BLaER1 (cell line): ENCODE measurements around the gene C19orf67.

Source experiments
- H3K27ac ChIP-seq: shearing (Covaris generic); formaldehyde crosslinking; 2 replicates; pipeline ENCODE4 v1.8.1; 2022
- H3K27me3 ChIP-seq: shearing (Covaris generic); formaldehyde crosslinking; 2 replicates; pipeline ENCODE4 v1.8.1; 2022
- H3K36me3 ChIP-seq: shearing (Covaris generic); formaldehyde crosslinking; 2 replicates; pipeline ENCODE4 v1.8.1; 2022
- H3K4me1 ChIP-seq: shearing (Covaris generic); formaldehyde crosslinking; 2 replicates; pipeline ENCODE4 v1.8.1; 2022
- H3K4me2 ChIP-seq: shearing (Covaris generic); formaldehyde crosslinking; 2 replicates; pipeline ENCODE4 v1.8.1; 2022
- H3K4me3 ChIP-seq: shearing (Covaris generic); formaldehyde crosslinking; 2 replicates; pipeline ENCODE4 v1.8.1; 2022
- H3K9ac ChIP-seq: shearing (Covaris generic); formaldehyde crosslinking; 2 replicates; pipeline ENCODE4 v1.8.1; 2022
- H3K9me3 ChIP-seq: shearing (Covaris generic); formaldehyde crosslinking; 2 replicates; pipeline ENCODE4 v1.8.1; 2022
- H4K20me1 ChIP-seq: shearing (Covaris generic); formaldehyde crosslinking; 2 replicates; pipeline ENCODE4 v1.8.1; 2022
- Cebpa-rat ChIP-seq: shearing (Covaris generic); IDR thresholded peaks from 2 replicates; pipeline ENCODE4 v1.8.1; 2022

The C19orf67 gene

DNA sequence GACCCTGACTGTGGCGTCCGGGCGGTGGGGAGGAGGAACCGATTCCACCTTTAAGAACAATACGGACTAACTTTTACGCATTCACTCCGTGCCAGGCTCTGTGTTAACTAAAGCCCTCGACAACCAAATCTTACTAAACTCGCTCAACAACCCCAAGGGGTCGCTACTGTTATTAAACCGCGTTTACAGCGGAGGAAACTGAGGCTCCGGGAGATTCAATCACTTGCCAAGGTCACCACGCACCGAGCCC is 3.8 kb upstream of the C19orf67 start:
- peak overlapping the region; percentile 79 for H3K4me3 ChIP-seq
- peaks cover 20% of the 10 kb centered on the region for H4K20me1 ChIP-seq
- TF ChIP-seq Cebpa-rat = no peak
- H3K9me3 ChIP-seq = peaks cover 14% of the 10 kb centered on the region
- H3K36me3 ChIP-seq = peaks cover 45% of the 10 kb centered on the region
- H3K27me3 ChIP-seq = no peaks in the 10 kb centered on the region
- peak overlapping the region; percentile 92 for H3K4me2 ChIP-seq
- H3K27ac ChIP-seq = peak overlapping the region; percentile 62; the same call in 1 of the 2 replicates
- peaks cover 24% of the 10 kb centered on the region for H3K4me1 ChIP-seq
- H3K9ac ChIP-seq = peak overlapping the region; percentile 82

DNA sequence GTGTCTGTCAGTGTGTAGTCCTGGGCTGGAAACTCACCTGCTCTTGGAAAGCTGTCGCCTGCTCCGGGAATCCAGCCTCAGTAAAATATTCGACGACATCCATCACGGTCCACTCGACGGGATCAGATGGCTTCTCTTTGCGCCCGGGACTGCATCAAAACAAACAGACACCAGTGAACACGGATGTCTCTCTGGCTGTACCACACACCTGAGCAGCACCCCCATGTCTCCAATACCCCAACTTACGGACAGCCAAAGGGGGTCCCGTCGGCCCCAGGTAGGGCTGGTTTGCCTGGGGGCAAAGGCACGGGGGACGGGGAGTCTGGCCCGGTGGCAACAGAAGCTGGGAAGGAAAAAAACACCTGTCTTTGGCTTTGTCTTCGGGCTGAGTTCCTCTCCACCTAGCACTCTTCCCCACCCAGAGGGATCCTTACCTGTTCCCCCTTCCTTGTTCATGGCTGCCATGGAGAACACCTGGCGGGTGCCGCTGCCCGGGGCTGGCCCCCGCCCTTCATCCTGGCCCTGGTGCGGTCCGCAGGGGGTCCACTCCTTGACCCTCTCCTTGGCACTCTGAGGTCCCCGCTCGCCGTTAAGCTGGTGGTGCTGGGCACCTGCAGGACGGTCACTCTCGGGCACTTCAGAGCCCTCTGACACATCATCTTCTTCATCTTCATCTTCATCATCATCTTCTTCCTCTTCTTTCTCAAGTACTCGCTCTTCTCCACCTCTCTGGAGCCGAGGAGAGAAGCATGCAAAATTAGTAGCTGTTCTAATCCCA is 3.2 kb upstream of the C19orf67 start:
- Histone ChIP-seq H3K36me3 (peaks cover 45% of the 10 kb centered on the region), H3K9ac (peak overlapping the region; percentile 82), H3K4me3 (peak overlapping the region; percentile 79), H3K9me3 (peaks cover 9% of the 10 kb centered on the region), H4K20me1 (peaks cover 20% of the 10 kb centered on the region), H3K4me1 (peaks cover 24% of the 10 kb centered on the region), H3K4me2 (peak overlapping the region; percentile 92), H3K27me3 (no peaks in the 10 kb centered on the region), H3K27ac (0 out of 2 replicates have a peak overlapping the region, but pooled peaks have one; percentile 62)
- TF ChIP-seq Cebpa-rat = no peak

DNA sequence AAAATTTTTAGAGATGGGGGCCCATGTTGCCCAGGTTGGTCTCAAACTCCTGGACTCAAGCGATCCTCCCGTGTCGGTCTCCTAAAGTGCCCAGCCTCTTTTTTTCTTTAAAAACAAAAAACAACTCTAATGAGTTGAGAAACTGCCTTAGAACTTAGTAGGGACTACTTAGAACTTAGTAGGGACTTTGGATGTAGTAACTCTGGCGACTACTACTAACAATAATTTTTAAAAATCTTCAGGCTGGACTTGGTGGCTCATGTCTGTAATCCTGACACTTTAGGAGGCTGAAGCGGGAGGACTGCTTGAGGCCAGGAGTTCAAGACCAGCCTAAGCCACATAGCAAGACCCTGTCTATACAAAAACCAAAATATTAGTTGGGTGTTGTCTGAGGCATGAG is 515 bp upstream of the C19orf67 start:
- peaks cover 20% of the 10 kb centered on the region for H4K20me1 ChIP-seq
- H3K4me2 ChIP-seq = no peak overlapping the region
- H3K9ac ChIP-seq = no peak overlapping the region
- peaks cover 38% of the 10 kb centered on the region for H3K36me3 ChIP-seq
- TF ChIP-seq Cebpa-rat = no peak
- H3K27ac ChIP-seq = no peak overlapping the region
- H3K9me3 ChIP-seq = no peaks in the 10 kb centered on the region
- no peak overlapping the region for H3K4me3 ChIP-seq
- H3K4me1 ChIP-seq = peaks cover 32% of the 10 kb centered on the region
- no peaks in the 10 kb centered on the region for H3K27me3 ChIP-seq

DNA sequence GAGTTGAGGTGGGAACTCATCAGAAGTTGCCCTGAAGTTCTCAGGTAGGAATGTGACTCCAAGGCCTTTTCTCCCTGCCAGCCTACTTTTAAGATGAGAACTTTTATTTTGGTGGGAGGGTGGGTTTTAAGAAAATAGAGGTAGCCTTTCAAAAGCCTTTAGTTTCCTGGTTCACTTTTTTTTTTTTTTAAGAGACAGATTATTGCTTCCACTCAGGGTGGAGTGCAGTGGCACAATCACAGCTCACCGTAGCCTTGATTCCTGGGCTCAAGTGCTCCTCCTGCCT is 3.0 kb downstream of the C19orf67 start:
- peaks cover 39% of the 10 kb centered on the region for H3K4me1 ChIP-seq
- no peaks in the 10 kb centered on the region for H3K9me3 ChIP-seq
- peaks cover 24% of the 10 kb centered on the region for H3K36me3 ChIP-seq
- H4K20me1 ChIP-seq = no peaks in the 10 kb centered on the region
- H3K27me3 ChIP-seq = no peaks in the 10 kb centered on the region
- no peak for TF ChIP-seq Cebpa-rat
- no peak overlapping the region for H3K4me3 ChIP-seq
- H3K9ac ChIP-seq = 0 out of 2 replicates have a peak overlapping the region, but pooled peaks have one; percentile 76
- peak overlapping the region; percentile 87 for H3K4me2 ChIP-seq
- H3K27ac ChIP-seq = no peak overlapping the region

DNA sequence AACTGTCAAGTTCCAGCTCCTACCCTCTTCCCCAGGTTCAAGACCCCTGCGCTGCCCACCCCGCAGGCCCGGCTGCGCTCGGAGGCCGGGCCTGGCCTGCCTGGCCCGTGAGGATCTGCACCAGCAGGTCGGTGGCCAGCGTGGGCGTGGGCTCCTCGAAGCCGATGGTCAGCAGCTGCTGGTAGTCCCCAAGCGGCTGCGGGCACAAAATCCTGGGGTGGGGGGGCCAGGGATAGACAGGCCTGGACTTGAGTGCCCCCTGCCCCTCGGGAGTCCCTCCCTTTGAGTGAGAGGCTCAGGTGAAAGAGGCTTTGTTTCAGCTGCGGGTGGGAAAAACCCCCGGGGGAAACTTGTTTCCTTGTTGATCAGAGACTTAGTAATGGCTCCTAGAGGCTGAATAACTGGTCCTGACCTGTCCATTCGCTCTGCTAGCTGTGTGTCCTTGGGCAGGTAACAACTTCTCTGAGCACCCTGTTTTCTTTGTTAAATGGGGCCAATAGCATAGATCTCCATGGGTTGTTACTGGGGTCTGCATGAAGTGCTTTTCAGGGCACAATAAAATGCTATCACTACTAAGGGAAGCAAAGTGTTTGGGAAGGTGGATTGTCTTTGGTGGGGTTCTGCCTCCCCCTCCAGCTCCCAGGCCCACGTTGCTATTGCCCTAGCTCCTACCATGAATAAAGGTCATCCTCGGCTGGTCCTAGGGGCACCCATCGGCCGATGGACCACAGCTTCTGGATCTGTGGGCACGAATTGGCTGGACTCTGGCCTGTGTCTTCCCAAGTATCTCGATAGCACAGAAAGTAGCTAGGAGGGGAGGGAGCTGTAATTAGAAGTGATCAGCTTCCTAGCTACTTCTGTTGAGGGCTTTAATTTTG is 3.5 kb downstream of the C19orf67 start:
- Histone ChIP-seq H3K36me3 (peaks cover 18% of the 10 kb centered on the region), H3K4me1 (peaks cover 39% of the 10 kb centered on the region), H3K4me2 (peak overlapping the region; percentile 87), H3K4me3 (peak overlapping the region; percentile 79), H3K27me3 (no peaks in the 10 kb centered on the region), H3K27ac (peak overlapping the region; percentile 61; the same call in 1 of the 2 replicates), H4K20me1 (no peaks in the 10 kb centered on the region), H3K9ac (peak overlapping the region; percentile 76), H3K9me3 (no peaks in the 10 kb centered on the region)
- TF ChIP-seq Cebpa-rat = no peak

DNA sequence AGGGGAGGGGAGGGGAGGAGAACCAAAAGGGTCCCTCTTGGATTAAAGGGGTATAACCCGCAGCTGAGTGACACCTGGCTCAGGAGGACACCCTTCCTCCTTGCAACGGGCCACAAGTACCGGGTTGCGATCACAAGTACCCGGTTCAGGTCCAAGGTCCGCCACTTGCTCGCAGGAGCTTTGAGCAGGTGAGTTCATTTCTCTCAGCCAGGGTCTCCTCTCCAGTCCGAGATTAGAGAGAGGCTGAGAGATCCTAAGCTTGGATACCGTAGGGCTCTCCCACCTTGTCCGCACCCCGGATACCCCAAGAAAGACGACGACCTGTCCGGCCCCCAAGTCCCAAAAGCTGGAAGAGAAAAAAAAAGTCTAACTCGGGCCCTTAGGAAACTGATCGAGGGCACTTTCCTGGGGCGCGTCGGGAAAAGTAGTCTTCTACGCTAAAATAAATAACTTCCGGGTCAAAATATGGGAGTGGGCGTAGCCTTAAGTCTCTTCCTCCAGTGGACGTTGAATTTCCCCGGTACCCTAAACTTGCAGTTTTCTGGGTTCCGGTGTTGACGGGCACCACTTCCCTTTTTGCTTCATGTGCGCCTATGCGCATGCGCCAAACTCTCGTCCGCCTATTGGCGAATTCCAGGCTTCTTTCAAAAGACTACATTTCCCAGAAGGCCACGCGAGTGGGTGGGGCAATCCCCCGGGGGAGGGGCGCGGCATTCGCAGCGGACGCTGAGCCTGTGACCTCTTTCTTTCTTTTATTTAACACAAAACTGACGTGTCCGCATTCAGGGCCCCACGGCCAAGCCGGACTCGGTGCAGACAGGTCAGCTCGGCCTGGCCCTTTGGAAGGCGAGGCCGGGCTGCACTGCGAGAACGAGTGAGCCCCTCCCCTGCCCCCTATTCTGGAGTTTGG is 4.4 kb downstream of the C19orf67 start:
- no peak; the same call in 1 of the 2 replicates for TF ChIP-seq Cebpa-rat
- H3K4me1 ChIP-seq = peaks cover 40% of the 10 kb centered on the region

DNA sequence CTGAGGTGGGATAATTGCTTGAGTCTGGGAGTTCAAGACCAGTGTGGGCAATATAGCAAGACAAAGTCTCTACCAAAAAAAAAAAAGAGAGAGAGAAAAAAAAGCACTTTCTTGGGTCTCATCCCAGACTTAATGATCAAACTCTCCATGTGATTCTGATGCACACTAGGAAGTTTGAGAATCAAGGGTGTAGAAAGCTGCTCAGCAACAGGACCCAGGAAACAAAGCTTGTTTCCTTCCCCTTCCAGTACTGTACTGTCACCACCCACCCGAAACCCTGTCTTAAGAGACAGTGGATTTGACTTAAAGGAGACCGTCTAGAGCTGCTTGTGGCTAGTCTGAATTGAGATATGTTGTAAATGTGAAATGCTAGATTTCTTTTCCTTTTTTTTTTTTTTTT is 7.2 kb downstream of the C19orf67 start:
- no peak for TF ChIP-seq Cebpa-rat
- 0 out of 2 replicates have a peak, but pooled peaks cover 7% of the 10 kb centered on the region for H4K20me1 ChIP-seq
- H3K4me1 ChIP-seq = peaks cover 63% of the 10 kb centered on the region
- H3K4me2 ChIP-seq = peak overlapping the region; percentile 50
- H3K9ac ChIP-seq = no peak overlapping the region
- H3K9me3 ChIP-seq = no peaks in the 10 kb centered on the region
- no peaks in the 10 kb centered on the region for H3K36me3 ChIP-seq
- H3K27me3 ChIP-seq = peaks cover 17% of the 10 kb centered on the region
- H3K4me3 ChIP-seq = no peak overlapping the region
- no peak overlapping the region for H3K27ac ChIP-seq

More for the DNA sequence above, 4.4 kb downstream of the C19orf67 start:
- Histone ChIP-seq H3K9ac (peak overlapping the region; percentile 83), H3K27ac (peak overlapping the region; percentile 78), H3K36me3 (peaks cover 13% of the 10 kb centered on the region), H3K9me3 (no peaks in the 10 kb centered on the region), H3K4me2 (peak overlapping the region; percentile 92), H4K20me1 (no peaks in the 10 kb centered on the region), H3K4me3 (peak overlapping the region; percentile 79), H3K27me3 (no peaks in the 10 kb centered on the region)

DNA sequence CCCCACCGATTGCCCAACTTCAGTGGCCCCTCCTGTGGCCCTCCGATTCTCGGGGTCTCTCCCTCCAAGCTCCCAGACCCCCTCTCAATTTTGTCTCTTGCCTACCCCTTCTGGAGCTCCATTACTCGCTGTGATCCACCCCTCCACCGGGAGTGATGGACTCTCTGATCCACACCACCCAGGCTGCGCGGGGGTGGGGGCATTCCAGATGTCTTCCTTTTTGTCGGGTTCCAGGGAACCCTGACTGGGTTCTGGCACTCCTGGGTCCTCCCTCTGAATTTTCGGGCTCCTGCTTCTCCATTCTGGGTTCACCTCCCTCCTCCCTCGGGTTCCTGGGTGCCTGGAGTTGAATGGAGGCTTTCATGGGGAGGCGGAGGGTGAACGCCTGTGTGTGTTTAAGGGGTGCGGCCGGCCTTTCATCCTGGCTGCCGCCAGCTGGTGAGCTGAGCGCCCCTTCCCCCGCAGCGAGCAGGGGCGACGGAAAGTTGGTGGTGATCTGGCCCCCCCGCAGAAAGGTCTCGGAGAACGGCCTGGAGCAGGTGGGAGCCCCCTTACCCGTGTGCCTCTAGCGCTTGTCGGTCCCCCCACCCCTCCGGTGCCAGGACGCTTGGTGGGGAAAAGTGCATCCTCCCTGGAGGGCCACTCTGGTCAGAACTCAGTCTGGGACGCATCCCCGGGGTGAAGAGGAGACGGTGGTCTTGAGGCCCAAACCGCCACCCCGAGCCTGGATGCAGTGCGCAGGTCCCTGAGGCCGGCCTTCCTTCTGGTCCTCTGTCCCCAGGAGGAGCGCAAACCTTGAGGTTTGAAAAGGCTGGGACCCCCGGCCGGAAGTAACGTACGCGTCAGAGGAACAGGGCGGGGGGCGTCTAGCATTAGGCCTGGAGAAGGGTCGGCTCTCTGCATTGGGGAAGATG is 11.4 kb downstream of the C19orf67 start:
- H3K4me1 ChIP-seq = peaks cover 56% of the 10 kb centered on the region
- H3K27me3 ChIP-seq = peaks cover 35% of the 10 kb centered on the region
- peak overlapping the region; percentile 72 for H3K4me3 ChIP-seq
- no peaks in the 10 kb centered on the region for H3K36me3 ChIP-seq
- no peak for TF ChIP-seq Cebpa-rat
- H3K9ac ChIP-seq = peak overlapping the region; percentile 71
- no peak overlapping the region for H3K27ac ChIP-seq
- peak overlapping the region; percentile 97 for H3K4me2 ChIP-seq
- H3K9me3 ChIP-seq = no peaks in the 10 kb centered on the region
- H4K20me1 ChIP-seq = 0 out of 2 replicates have a peak, but pooled peaks cover 7% of the 10 kb centered on the region
